ENCODE measurements around the gene HSH2D. TPM values are rescaled to one million over a fixed set of nuclear protein-coding genes. Genes with fewer than 3 reads are reported as not detected.

HSH2D gene
- total RNA-seq, 2 experiments from 2014 or later, result 57.6 to 79.0 TPM

DNA sequence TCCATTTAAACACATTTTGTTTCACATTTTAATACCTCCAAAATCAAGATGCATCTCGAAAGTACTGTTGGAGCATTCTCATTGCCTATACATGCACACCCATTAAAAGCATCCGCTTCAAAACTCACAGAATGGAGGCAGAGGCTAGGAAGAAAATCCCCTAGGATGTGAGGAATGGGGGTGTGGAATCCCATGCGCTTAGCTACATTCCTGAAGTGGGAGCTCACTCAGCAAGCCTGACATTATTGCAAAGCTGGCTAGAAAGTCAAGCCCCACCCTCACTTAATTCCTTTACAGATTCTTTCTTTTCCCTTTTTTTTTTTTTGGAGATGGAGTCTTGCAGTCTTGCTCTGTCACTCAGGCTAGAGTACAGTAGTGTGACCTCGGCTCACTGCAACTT, 37.1 kb downstream of the HSH2D start:
- peaks cover 38% of the 10 kb centered on the region for H3K4me1 ChIP-seq (ENCODE audit: insufficient read depth, low read length, poor library complexity, severe bottlenecking)
- no TSS peak for BruUV-seq (replicated peaks)
- no peak overlapping the region for H3K4me3 ChIP-seq (ENCODE audit: low read depth, low read length, poor library complexity, severe bottlenecking)
- intact Hi-C loops (cut with micrococcal nuclease; ENCODE audit: unreplicated experiment), result no loop called here
- no peak for DNase-seq (ENCODE audit: low spot score)
- ChIA-PET POLR2A (interaction anchor here (0.7 to 1.2 kb wide), 5 partner anchors 60 to 892 kb away, joined by 3 to 4 read pairs (median 3); no protein-coding TSS in a partner anchor), CTCF (ENCODE audit: unreplicated experiment) (no interaction called here)
- H3K9me2 ChIP-seq (ENCODE audit: insufficient read depth, low read length), result no peaks in the 10 kb centered on the region
- no peaks in the 10 kb centered on the region for H4K20me1 ChIP-seq (ENCODE audit: insufficient read depth, low read length)
- H3K79me2 ChIP-seq (ENCODE audit: insufficient read depth, low read depth, low read length), result peaks cover 3% of the 10 kb centered on the region; the same call in 1 of the 2 replicates
- no peak for TF ChIP-seq EZH2phosphoT487 (IDR thresholded peaks at IDR 0.05; ENCODE audit: borderline replicate concordance, low read depth, low read length)
- TF ChIP-seq, protein P1, sequence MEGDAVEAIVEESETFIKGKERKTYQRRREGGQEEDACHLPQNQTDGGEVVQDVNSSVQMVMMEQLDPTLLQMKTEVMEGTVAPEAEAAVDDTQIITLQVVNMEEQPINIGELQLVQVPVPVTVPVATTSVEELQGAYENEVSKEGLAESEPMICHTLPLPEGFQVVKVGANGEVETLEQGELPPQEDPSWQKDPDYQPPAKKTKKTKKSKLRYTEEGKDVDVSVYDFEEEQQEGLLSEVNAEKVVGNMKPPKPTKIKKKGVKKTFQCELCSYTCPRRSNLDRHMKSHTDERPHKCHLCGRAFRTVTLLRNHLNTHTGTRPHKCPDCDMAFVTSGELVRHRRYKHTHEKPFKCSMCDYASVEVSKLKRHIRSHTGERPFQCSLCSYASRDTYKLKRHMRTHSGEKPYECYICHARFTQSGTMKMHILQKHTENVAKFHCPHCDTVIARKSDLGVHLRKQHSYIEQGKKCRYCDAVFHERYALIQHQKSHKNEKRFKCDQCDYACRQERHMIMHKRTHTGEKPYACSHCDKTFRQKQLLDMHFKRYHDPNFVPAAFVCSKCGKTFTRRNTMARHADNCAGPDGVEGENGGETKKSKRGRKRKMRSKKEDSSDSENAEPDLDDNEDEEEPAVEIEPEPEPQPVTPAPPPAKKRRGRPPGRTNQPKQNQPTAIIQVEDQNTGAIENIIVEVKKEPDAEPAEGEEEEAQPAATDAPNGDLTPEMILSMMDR (conservative IDR thresholded peaks at IDR 0.05; ENCODE audit: low read length), result no peak
- H2AFZ ChIP-seq (ENCODE audit: low read length), result peak overlapping the region; percentile 56; the same call in 1 of the 2 replicates
- H3K9me3 ChIP-seq (ENCODE audit: low read length), result peaks cover 6% of the 10 kb centered on the region
- H3K36me3 ChIP-seq (ENCODE audit: insufficient read depth, low read length), result no peaks in the 10 kb centered on the region
- no peak overlapping the region for H3K27ac ChIP-seq (ENCODE audit: low read depth, low read length, poor library complexity, severe bottlenecking)
- no peak overlapping the region for H3K4me2 ChIP-seq (ENCODE audit: low read length)

DNA sequence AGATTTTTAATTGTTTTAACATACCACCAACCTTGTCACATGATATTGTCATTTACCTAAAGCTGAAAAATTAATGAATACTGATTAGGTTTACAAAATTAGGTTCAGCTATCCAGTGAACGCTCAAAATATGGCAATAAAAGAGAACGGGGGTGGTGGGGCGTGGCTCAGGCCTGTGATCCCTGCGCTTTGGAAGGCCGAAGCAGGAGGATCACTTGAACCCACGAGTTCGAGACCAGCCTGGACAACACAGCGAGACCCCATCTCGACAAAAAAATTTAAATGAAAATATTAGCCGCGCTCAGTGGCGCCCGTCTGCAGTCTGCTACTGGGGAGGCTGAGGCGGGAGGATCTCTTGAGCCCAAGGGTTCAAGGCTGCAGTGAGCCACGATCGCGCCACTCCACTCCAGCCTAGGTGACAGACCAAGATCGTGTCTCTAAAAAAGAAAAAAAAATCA, 41.2 kb downstream of the HSH2D start:
- CTCF ChIA-PET (ENCODE audit: unreplicated experiment), result interaction anchor here (0.6 to 0.9 kb wide), 3 partner anchors 13 to 114 kb away, joined by 3 to 6 read pairs (median 3); partner anchors contain the start of gene AP1M1
- BruUV-seq (replicated peaks), result no TSS peak
- Histone ChIP-seq H3K9me3 (ENCODE audit: low read length) (no peaks in the 10 kb centered on the region), H3K27ac (ENCODE audit: low read depth, low read length, poor library complexity, severe bottlenecking) (peak overlapping the region; percentile 15), H3K79me2 (ENCODE audit: insufficient read depth, low read depth, low read length) (peaks cover 17% of the 10 kb centered on the region), H4K20me1 (ENCODE audit: insufficient read depth, low read length) (no peaks in the 10 kb centered on the region), H3K4me1 (ENCODE audit: insufficient read depth, low read length, poor library complexity, severe bottlenecking) (peaks cover 45% of the 10 kb centered on the region), H3K9me2 (ENCODE audit: insufficient read depth, low read length) (no peaks in the 10 kb centered on the region), H3K36me3 (ENCODE audit: insufficient read depth, low read length) (peaks cover 23% of the 10 kb centered on the region), H3K4me2 (ENCODE audit: low read length) (peak overlapping the region; percentile 58), H3K4me3 (ENCODE audit: low read depth, low read length, poor library complexity, severe bottlenecking) (peak overlapping the region; percentile 88), H2AFZ (ENCODE audit: low read length) (peak overlapping the region; percentile 89; the same call in 1 of the 2 replicates)
- POLR2A ChIA-PET, result interaction anchor here (0.6 to 1.9 kb wide), 8 partner anchors 10 to 174 kb away, joined by 3 to 13 read pairs (median 4); partner anchors contain the start of gene AP1M1
- TF ChIP-seq, protein P1 (conservative IDR thresholded peaks at IDR 0.05; ENCODE audit: low read length), result no peak
- TF ChIP-seq EZH2phosphoT487 (IDR thresholded peaks at IDR 0.05; ENCODE audit: borderline replicate concordance, low read depth, low read length), result no peak
- DNase-seq (ENCODE audit: low spot score), result no peak
- intact Hi-C loops (cut with micrococcal nuclease; ENCODE audit: unreplicated experiment), result loop anchor here (2.0 kb wide), 1 partner anchor 74 kb away; the partner anchor contains the start of gene RAB8A

Measured in OCI-LY7 (cell line).